Liver (tissue), 9 donors: ENCODE measurements around the gene CATSPERZ. TPM values are rescaled to one million over a fixed set of nuclear protein-coding genes. Genes with fewer than 3 reads are reported as not detected.

ENCODE experiments used
- DNase-seq: peaks from one replicate; pipeline ENCODE4 v3.0.0-alpha.2; 2017; ENCODE audit warnings: low spot score
- H3K27ac ChIP-seq, 2 donors: one replicate each; pipeline ENCODE4 v1.7.0; 2013; ENCODE audit warnings: inconsistent platforms in 2 of 2, low read length in 2 of 2, control low read depth in 1 of 2, low read depth in 1 of 2, mild to moderate bottlenecking in 1 of 2
- H3K27me3 ChIP-seq, 4 donors: one replicate each; pipeline versions ENCODE4 v1.6.1 to v1.7.0; 2013; ENCODE audit warnings: low read length in 3 of 4, inconsistent platforms in 1 of 4, mild to moderate bottlenecking in 1 of 4, moderate library complexity in 1 of 4; ENCODE audit not compliant: control insufficient read depth in 4 of 4, insufficient read depth in 4 of 4
- H3K36me3 ChIP-seq, 4 donors: one replicate each; pipeline versions ENCODE4 v1.6.1 to v1.7.0; 2013; ENCODE audit warnings: low read length in 3 of 4, mild to moderate bottlenecking in 3 of 4, low read depth in 1 of 4, moderate library complexity in 1 of 4; ENCODE audit not compliant: control insufficient read depth in 4 of 4, insufficient read depth in 3 of 4
- H3K4me1 ChIP-seq, 4 donors: one replicate each; pipeline versions ENCODE4 v1.6.1 to v1.7.0; 2013; ENCODE audit warnings: low read length in 3 of 4, mild to moderate bottlenecking in 3 of 4, moderate library complexity in 1 of 4; ENCODE audit not compliant: control insufficient read depth in 4 of 4, insufficient read depth in 4 of 4
- H3K4me3 ChIP-seq, 3 donors: one replicate each; pipeline versions ENCODE4 v1.6.1 to v1.7.0; 2013; ENCODE audit warnings: low read length in 3 of 3, control low read depth in 1 of 3, low read depth in 1 of 3, mild to moderate bottlenecking in 1 of 3
- H3K9ac ChIP-seq, 2 donors: one replicate each; pipeline ENCODE4 v1.7.0; 2013; ENCODE audit warnings: low read length in 2 of 2, mild to moderate bottlenecking in 2 of 2, moderate library complexity in 2 of 2, control low read depth in 1 of 2, low read depth in 1 of 2
- H3K9me3 ChIP-seq, 4 donors: one replicate each; pipeline versions ENCODE4 v1.6.1 to v1.7.0; 2013; ENCODE audit warnings: low read length in 3 of 4; ENCODE audit not compliant: control insufficient read depth in 4 of 4
- EGR1 ChIP-seq, 2 donors: IDR thresholded peaks; 2 replicates each; pipeline ENCODE4 v1.6.1; 2016 to 2018; ENCODE audit warnings: antibody characterized with exemption in 2 of 2, low read depth in 2 of 2
- FOXA1 ChIP-seq: IDR thresholded peaks from 2 replicates; pipeline ENCODE4 v1.6.1; 2016; ENCODE audit warnings: antibody characterized with exemption
- FOXA2 ChIP-seq: IDR thresholded peaks from 2 replicates; pipeline ENCODE4 v1.6.1; 2016; ENCODE audit warnings: antibody characterized with exemption
- GABPA ChIP-seq, 2 donors: IDR thresholded peaks in 1 of 2; conservative IDR thresholded peaks in 1 of 2; 2 replicates each; pipeline ENCODE4 v1.6.1; 2016; ENCODE audit warnings: antibody characterized with exemption in 2 of 2, mild to moderate bottlenecking in 1 of 2, moderate library complexity in 1 of 2
- HNF4A ChIP-seq, 2 donors: conservative IDR thresholded peaks; 2 replicates each; pipeline ENCODE4 v1.6.1; 2016; ENCODE audit warnings: antibody characterized with exemption in 2 of 2, mild to moderate bottlenecking in 2 of 2
- HNF4G ChIP-seq: IDR thresholded peaks from 2 replicates; pipeline ENCODE4 v1.6.1; 2016; ENCODE audit warnings: antibody characterized with exemption
- JUND ChIP-seq, 2 donors: IDR thresholded peaks; 2 replicates each; pipeline ENCODE4 v1.6.1; 2016; ENCODE audit warnings: antibody characterized with exemption in 2 of 2
- NR2F2 ChIP-seq: IDR thresholded peaks from 2 replicates; pipeline ENCODE4 v1.6.1; 2016; ENCODE audit warnings: antibody characterized with exemption
- RAD21 ChIP-seq, 2 donors: IDR thresholded peaks; 2 replicates each; pipeline ENCODE4 v1.6.1; 2016; ENCODE audit warnings: antibody characterized with exemption in 2 of 2, mild to moderate bottlenecking in 2 of 2
- RXRA ChIP-seq, 2 donors: IDR thresholded peaks; 2 replicates each; pipeline ENCODE4 v1.6.1; 2017 to 2018; ENCODE audit warnings: antibody characterized with exemption in 2 of 2, mild to moderate bottlenecking in 1 of 2
- SP1 ChIP-seq: IDR thresholded peaks from 2 replicates; pipeline ENCODE4 v1.6.1; 2018; ENCODE audit warnings: antibody characterized with exemption, mild to moderate bottlenecking
- TAF1 ChIP-seq: conservative IDR thresholded peaks from 2 replicates; pipeline ENCODE4 v1.6.1; 2016; ENCODE audit warnings: antibody characterized with exemption, mild to moderate bottlenecking
- YY1 ChIP-seq: IDR thresholded peaks from 2 replicates; pipeline ENCODE4 v1.6.1; 2016; ENCODE audit warnings: antibody characterized with exemption, mild to moderate bottlenecking
- WGBS: extraction: QIAGEN DNeasy Blood & Tissue Kit; methylation state at CpG from one replicate; pipeline ENCODE4 v1.1.7; 2013; 5-methylcytosine and 5-hydroxymethylcytosine counted together
- polyA plus RNA-seq, 2 donors: library from polyadenylated mRNA; stranded (reverse) in 1 of 2; unstranded in 1 of 2; fragments of 200-250 nt in 1 of 2; fragments of >200 nt in 1 of 2; fragmentation: Nextera tagmentation in 1 of 2; extraction: Ambion mirVana in 1 of 2; gene quantifications; one replicate each; pipeline versions ENCODE4 v1.2.1 to v1.2.3, GENCODE V29; 2013 to 2015
- total RNA-seq, 2 donors: library from RNA; depleted of rRNA; stranded (reverse); fragments of >200 nt; gene quantifications; one replicate each; pipeline ENCODE4 v1.2.3, GENCODE V29; 2014
- TF ChIP-seq, protein P1 (sequence below): fragments of 150-350 bp; IDR thresholded peaks from 2 replicates; pipeline ENCODE4 v1.5.1; 2017; ENCODE audit warnings: improper control_type of control experiment, low read depth, low read length; ENCODE audit not compliant: missing input control
- TF ChIP-seq, protein P2 (sequence below): IDR thresholded peaks from 2 replicates; pipeline ENCODE4 v1.6.1; 2016; ENCODE audit warnings: antibody characterized with exemption
- TF ChIP-seq, protein P3 (sequence below): IDR thresholded peaks from 2 replicates; pipeline ENCODE4 v1.6.1; 2016; ENCODE audit warnings: antibody characterized with exemption
- TF ChIP-seq, protein P4 (sequence below): IDR thresholded peaks from 2 replicates; pipeline ENCODE4 v1.6.1; 2016; ENCODE audit warnings: antibody characterized with exemption, mild to moderate bottlenecking
- TF ChIP-seq, protein P5 (sequence below): IDR thresholded peaks from 2 replicates; pipeline ENCODE4 v1.6.1; 2016; ENCODE audit warnings: antibody characterized with exemption
- donor health status: healthy.
- donor health status: healthy.
- donor health status: healthy.
- donor health status: healthy.
- donor health status: healthy.

CATSPERZ gene
- total and polyA plus RNA-seq, 4 donors, result 0.42 TPM; not detected in 3

DNA sequence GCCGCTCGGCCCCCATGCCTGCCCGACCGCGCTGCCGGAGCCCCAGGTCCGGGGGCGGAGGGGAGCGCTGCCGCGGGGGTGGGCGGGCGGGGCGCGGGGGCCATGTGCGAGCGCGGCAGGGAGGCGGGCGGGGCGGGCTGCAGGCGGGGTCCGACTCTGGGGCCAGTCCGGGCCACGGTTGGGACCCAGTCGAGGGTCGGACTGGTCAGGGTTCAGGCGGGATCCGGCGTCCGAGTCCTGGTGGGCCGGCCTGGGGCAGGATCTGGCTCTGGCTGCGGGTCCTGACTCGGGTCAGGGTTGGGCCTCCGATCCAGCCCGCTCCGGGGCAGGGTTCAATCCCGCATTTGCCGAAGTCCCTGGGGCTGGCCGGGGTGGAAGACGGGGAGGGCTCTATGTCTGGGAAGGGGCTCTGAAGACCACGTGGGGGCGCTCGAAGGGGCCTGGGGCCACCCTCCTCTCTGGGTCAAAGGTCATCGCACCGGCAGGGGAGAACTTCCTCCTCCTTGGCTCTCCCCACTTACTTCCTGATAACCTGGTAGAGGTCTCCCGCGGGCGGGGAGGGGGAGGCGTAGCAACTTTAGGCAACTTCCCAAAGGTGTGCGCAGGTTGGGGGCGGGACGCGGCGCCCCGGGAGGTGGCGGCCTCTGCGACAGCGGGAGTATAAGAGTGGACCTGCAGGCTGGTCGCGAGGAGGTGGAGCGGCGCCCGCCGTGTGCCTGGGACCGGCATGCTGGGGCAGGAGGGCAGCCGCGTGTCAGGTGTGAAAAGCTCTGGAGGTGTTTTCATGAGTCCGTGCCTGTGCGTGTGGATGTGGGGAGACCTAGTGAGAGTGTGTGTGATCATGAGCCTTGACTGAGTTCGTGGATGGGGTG, 5.8 kb downstream of the CATSPERZ start:
- H3K36me3 ChIP-seq, result no peaks in the 10 kb centered on the region
- H3K4me3 ChIP-seq, result peak overlapping the region; percentile 76 to 90 (median 85)
- WGBS, result under 1% methylated on average over 71 of the region's 71 CpGs
- peak overlapping the region; percentile 94 to 98 for H3K27ac ChIP-seq
- H3K9me3 ChIP-seq, result no peaks in the 10 kb centered on the region
- H3K27me3 ChIP-seq, result no peaks in the 10 kb centered on the region
- H3K9ac ChIP-seq, result peak overlapping the region; percentile 52 to 87
- peak; percentile 77 for DNase-seq
- TF ChIP-seq EGR1 (IDR thresholded peaks at IDR 0.05; ENCODE audit: low read depth in 2 of 2), result peak in 1 of 2 donors; percentile 20
- TF ChIP-seq, protein P1, sequence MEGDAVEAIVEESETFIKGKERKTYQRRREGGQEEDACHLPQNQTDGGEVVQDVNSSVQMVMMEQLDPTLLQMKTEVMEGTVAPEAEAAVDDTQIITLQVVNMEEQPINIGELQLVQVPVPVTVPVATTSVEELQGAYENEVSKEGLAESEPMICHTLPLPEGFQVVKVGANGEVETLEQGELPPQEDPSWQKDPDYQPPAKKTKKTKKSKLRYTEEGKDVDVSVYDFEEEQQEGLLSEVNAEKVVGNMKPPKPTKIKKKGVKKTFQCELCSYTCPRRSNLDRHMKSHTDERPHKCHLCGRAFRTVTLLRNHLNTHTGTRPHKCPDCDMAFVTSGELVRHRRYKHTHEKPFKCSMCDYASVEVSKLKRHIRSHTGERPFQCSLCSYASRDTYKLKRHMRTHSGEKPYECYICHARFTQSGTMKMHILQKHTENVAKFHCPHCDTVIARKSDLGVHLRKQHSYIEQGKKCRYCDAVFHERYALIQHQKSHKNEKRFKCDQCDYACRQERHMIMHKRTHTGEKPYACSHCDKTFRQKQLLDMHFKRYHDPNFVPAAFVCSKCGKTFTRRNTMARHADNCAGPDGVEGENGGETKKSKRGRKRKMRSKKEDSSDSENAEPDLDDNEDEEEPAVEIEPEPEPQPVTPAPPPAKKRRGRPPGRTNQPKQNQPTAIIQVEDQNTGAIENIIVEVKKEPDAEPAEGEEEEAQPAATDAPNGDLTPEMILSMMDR, result no peak
- TF ChIP-seq, protein P2, sequence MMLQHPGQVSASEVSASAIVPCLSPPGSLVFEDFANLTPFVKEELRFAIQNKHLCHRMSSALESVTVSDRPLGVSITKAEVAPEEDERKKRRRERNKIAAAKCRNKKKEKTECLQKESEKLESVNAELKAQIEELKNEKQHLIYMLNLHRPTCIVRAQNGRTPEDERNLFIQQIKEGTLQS, result no peak
- TF ChIP-seq RXRA (IDR thresholded peaks at IDR 0.05), result peak; percentile 74 to 78
- TF ChIP-seq, protein P3, sequence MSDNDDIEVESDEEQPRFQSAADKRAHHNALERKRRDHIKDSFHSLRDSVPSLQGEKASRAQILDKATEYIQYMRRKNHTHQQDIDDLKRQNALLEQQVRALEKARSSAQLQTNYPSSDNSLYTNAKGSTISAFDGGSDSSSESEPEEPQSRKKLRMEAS, result peak; percentile 68
- TF ChIP-seq, protein P4, sequence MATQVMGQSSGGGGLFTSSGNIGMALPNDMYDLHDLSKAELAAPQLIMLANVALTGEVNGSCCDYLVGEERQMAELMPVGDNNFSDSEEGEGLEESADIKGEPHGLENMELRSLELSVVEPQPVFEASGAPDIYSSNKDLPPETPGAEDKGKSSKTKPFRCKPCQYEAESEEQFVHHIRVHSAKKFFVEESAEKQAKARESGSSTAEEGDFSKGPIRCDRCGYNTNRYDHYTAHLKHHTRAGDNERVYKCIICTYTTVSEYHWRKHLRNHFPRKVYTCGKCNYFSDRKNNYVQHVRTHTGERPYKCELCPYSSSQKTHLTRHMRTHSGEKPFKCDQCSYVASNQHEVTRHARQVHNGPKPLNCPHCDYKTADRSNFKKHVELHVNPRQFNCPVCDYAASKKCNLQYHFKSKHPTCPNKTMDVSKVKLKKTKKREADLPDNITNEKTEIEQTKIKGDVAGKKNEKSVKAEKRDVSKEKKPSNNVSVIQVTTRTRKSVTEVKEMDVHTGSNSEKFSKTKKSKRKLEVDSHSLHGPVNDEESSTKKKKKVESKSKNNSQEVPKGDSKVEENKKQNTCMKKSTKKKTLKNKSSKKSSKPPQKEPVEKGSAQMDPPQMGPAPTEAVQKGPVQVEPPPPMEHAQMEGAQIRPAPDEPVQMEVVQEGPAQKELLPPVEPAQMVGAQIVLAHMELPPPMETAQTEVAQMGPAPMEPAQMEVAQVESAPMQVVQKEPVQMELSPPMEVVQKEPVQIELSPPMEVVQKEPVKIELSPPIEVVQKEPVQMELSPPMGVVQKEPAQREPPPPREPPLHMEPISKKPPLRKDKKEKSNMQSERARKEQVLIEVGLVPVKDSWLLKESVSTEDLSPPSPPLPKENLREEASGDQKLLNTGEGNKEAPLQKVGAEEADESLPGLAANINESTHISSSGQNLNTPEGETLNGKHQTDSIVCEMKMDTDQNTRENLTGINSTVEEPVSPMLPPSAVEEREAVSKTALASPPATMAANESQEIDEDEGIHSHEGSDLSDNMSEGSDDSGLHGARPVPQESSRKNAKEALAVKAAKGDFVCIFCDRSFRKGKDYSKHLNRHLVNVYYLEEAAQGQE, result peak; percentile 52
- peak; percentile 65 for TF ChIP-seq SP1
- TF ChIP-seq NR2F2, result peak; percentile 74
- no peak for TF ChIP-seq TAF1
- TF ChIP-seq YY1, result peak; percentile 71
- peak in 1 of 2 donors; percentile 66 for TF ChIP-seq GABPA (IDR thresholded peaks at IDR 0.05 in 1 of 2, conservative IDR thresholded peaks at IDR 0.05 in 1 of 2)
- TF ChIP-seq RAD21 (IDR thresholded peaks at IDR 0.05), result no peak
- no peak for TF ChIP-seq HNF4G
- TF ChIP-seq JUND (IDR thresholded peaks at IDR 0.05), result no peak
- TF ChIP-seq FOXA2, result no peak
- peak; percentile 51 to 64 for TF ChIP-seq HNF4A (conservative IDR thresholded peaks at IDR 0.05)
- TF ChIP-seq FOXA1, result no peak
- TF ChIP-seq, protein P5, sequence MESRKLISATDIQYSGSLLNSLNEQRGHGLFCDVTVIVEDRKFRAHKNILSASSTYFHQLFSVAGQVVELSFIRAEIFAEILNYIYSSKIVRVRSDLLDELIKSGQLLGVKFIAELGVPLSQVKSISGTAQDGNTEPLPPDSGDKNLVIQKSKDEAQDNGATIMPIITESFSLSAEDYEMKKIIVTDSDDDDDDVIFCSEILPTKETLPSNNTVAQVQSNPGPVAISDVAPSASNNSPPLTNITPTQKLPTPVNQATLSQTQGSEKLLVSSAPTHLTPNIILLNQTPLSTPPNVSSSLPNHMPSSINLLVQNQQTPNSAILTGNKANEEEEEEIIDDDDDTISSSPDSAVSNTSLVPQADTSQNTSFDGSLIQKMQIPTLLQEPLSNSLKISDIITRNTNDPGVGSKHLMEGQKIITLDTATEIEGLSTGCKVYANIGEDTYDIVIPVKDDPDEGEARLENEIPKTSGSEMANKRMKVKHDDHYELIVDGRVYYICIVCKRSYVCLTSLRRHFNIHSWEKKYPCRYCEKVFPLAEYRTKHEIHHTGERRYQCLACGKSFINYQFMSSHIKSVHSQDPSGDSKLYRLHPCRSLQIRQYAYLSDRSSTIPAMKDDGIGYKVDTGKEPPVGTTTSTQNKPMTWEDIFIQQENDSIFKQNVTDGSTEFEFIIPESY, result no peak
- H3K4me1 ChIP-seq, result peaks cover 5 to 43% (median 33%) of the 10 kb centered on the region in 4 donors
